ENCODE measurements around the gene SCTR.
"Not testable (repeated sequence)": the region's sequence is repeated elsewhere in the genome, so short reads cannot be mapped to it uniquely, and the experiment has no call there.

Gene SCTR

DNA sequence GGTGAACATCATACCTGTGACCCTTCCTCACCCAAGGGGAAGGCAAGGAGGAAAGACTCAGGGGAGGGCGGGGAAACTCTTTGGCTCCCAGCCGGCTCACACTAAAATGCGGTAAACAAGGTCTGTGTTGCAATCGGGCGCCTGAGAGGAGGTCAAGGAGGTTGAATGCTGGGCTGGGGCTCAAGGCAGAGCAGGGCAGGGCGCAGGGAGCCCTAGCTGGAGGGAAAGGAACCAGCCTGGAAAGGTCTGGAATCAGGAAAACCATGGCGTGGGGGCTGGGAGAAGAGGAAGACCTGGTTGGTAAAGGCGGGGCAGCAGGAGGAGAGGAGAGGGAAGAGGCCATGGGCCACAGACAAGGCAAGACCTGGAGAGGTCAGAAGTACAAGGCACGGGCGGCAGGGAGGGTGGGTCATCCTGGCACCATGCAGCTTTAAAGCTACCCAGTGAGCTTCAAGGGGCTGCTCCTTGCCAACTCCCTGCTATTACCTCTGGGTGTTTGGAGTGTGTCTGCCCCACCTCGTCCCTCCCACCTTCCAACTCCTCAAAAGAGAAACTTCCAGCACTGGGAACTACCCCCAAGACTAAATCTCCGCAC is 97.4 kb downstream of the SCTR start:
- DNase-seq, result no peak

DNA sequence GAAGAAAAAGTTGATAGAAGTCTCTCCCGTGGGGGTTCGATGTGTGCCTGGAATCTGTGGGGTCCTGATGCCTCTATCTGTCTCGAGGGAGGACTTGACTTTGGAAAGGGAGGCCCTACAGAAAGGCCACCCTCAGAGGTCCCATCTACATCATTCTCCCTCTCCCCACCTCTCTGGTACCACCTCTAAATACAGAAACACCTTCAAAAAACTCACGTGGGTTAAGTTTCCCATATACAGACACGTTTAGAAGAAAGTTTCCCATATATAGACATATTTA is 97.9 kb downstream of the SCTR start:
- DNase-seq, result no peak

DNA sequence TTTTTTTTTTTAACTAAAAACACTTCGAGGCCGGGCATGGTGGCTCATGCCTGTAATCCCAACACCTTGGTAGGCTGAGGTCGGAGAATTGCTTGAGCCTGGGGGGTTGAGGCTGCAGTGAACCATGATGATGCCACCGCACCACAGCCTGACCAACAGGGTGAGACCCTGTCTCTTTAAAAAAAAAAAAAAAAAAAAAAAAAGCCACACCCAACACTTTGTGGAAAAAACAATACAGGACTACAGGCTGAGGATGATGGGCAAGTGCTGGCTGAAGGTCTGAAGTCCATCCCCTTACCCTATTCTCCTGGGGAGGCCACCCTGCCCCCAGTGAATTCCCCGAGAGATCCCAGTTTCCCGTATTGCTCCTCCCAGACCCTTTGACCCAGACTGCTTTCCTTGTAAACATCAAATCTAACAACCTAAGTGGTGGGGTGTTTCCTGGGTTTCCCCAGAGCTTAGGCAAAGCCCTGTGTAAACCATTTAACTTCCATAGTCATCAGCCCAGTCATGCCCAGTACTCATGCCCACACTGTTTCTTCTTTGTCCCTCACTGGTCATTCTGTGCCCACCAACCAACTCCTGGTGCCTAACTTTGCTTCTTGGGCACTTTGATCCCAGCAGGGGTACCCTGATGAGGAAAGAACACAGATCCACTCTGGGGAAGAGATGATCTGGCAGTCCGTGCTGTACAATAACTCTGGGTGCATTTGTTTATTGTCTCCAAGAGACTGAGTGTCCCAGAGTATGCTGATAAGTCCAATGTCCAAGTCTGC is 98.5 kb downstream of the SCTR start:
- DNase-seq, result no peak

DNA sequence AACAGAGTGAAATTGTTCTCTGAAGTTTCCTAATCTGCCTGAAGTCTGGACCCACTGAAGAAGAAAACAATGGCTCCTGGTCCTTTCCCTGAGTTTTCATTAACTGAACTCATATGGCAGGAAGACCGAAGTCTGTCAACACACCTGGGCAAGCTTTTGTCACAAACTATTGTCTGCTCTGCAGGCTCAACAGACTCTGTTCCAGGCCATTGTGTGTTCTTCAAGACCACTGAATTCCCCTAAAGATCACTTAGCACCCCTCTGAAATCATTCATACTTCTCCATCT is 99.2 kb downstream of the SCTR start:
- DNase-seq, result no peak

DNA sequence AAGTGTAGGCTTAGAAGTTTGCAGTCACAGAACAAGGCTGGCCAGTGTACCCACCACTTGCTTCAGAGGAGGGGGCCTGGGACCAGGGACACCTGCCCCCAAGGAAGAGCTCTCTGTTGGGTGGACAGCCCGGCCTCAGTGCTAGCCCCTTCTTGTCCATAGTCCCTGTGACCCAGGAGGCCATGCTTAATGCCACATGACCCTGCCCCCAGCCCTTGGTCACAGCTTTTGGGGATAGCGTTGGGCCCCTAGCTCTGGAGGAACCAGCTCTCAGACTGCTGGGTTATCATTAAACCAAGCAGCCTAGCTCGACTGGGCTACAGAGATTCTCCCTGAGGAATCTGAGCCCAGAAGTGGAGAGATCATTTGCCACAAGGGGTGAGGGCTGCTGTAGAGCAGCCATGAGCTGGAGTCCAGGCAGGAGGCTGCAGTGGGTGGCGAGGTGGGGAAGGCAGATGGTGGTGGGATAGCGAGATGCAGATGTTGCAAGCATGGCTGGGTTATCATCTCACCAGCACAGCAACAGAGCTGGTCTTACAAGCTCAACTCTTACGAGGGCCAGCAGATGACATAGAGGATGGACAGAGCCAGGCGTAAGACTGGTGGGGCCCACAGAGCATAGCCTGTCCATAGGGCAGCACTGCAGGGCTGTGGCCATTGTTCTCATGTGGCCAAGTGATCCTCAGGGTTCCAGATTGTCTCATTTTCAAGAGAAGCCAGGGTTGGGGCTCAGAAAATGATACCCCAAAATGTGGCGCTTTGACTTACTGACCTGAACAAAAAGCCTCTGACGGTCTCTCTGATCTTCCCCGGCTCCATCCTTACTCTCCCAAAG is 99.8 kb downstream of the SCTR start:
- DNase-seq, result no peak

DNA sequence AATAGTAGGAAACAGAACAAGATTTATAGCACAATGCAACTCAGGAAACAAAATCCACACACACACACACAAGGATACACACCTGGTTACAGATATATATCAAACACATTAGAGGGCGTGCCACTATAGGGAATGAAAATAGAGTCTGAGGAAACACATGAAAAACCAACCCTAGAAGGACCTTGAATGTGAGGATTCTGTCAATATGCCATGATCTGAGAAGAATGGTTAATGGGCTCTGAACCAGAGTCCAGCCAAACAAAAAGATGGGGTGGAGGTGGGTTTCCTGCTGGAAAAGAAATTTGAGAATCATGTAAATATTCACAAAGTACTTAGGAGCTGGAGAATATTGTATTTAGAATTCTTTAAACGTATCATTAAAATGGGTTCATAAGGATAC is 100.5 kb downstream of the SCTR start:
- no peak for DNase-seq

DNA sequence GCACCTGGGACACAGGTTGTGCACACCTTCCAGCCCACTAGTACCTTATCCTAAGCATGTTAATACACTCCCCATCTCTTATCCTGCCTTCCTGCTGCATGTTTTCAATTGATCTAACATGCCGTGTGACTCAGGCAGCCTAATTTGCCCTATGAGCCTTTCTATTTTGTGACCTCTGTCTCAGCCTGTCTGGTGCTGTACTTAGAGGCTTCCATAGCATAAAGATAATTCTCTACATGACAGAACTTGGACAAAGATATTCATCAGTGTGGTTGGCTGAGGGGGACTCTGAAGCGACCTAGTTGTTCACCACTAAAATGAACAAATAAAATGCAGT is 101.2 kb downstream of the SCTR start:
- DNase-seq, result no peak

DNA sequence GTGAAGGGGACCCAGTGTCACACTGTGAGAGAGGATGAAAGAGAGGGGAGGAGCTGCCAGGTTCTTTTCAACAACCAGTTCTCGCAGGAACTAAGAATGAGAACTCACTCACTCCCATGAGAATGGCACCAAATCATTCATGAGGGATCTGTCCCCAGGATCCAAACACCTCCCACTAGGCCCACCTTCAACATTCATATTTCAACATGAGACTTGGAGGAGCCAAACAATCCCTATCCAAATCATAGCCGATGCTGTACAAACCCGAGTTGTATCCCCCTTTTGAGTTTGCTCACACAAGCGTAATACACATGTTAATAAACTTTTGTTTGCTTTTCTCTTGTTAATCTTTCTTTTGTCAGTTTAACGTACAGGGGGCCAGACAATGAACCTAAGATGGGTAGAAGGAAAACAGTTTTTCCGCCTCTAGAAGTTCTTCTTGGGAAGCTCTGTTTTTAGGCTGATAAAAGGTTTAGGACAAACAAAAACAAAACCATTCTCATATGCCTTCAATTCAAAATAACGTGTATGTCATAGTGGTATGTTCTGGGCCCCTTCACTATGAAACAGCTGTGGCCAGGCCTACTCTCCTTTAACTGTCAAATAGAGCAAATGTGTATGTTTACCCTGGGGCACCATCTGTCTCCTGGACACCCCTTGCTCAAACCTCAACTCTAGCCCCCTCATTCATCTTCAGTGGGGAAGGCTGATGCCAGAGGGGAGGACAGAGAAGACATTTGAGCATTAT is 101.7 kb downstream of the SCTR start:
- no peak for DNase-seq

DNA sequence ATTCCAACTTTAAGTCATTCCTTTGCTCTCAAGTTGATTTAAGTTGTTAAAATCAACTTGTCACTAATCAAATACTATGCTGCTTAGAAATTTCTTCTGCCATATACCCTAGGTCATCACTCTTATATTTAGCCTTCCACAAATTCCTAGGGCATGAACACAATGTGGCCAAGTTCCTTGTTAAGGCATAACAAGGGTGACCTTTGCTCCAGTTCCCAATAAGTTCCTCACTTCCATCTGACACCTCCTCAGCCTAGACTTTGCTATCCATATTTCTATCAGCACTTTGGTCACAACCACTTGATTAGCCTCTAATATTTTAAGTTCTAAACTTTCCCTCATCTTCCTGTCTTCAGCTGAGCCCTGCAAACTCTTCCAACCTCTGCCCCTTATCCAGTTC is 102.5 kb downstream of the SCTR start:
- DNase-seq, result no peak

DNA sequence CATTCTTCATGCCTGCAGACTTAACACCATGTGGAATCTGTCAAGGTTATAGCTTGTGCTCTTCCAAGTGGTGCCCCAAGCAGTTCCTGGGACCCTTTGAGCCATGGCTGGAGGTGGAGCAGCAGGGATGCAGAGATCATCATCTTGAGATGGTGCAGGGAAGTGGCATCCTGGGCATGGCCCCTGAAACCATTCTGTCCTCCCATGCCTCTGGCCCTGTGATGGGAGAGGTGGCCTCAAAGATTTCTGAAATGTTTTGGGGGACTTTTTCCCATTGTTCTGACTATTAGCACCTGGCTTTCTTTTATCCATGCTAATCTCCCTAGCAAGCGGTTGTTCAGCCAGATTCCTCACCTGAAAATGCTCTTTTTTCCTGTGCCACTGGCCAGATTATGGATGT is 103.0 kb downstream of the SCTR start:
- no peak for DNase-seq

DNA sequence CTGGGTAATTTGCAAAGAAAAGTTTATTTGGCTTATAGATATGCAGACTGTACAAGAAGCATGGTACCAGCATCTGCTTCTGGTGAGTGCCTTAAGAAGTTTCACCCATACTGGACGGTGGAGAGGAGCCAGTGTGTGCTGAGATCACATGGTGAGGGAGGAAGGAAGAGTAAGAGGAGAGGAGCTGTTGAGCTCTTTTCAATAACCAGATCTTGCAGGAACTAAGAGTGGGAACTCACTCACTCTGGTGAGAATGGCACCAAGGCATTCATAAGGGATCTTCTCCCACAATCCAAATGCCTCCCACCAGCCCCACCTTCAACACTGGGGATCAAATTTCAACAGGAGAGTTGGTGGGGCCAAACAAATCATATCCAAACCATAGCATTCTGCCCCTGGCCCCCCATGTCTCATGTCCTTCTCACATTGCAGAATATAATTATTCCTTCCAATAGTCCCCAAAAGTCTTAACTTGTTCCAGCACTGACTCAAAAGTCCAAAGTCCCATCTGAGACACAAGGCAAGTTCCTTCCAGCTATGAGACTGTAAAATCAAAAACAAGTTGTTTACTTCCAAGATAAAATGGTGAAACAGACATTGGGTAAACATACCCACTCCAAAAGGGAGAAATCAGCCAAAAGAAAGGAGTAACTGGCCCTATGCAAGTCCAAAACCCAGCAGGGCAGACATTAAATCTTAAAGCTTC is 104.3 kb downstream of the SCTR start:
- no peak for DNase-seq

DNA sequence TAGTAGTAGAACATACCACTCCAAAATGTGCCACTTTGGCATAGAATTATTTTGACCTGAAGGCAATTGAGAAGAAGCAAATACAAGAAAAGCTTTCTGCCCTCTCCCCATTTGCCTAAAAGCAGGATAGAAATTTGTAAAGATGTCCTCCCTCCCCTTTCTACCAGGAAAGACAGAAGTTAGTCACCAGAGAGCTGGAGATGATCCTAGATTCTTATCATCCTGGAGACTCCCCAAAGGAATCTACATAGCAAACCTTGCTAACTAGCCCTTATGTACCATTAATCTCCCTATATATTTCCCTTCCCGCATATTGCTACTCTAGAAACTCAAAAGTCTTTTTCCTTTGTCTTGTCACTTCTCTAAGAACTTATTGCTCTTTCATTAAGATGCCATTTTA is 105.2 kb downstream of the SCTR start:
- no peak for DNase-seq

DNA sequence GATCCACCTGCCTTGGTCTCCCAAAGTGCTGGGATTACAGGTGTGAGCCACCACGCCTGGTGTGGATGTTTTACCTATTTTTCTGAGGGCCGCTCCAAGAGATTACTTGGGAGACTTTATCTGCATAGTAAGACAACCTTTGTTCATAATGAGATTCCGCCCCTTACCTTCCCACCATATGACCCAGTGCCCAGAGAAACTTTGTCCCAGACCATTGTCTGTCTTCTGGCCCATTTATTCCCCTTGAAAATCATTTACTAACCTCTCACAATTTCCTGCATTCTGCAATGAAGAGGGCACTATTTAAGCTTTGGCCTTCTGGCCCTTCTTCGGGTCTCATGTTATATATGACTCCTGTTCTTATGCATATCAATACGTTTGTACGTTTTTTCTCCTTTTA is 106.4 kb downstream of the SCTR start:
- no peak for DNase-seq

DNA sequence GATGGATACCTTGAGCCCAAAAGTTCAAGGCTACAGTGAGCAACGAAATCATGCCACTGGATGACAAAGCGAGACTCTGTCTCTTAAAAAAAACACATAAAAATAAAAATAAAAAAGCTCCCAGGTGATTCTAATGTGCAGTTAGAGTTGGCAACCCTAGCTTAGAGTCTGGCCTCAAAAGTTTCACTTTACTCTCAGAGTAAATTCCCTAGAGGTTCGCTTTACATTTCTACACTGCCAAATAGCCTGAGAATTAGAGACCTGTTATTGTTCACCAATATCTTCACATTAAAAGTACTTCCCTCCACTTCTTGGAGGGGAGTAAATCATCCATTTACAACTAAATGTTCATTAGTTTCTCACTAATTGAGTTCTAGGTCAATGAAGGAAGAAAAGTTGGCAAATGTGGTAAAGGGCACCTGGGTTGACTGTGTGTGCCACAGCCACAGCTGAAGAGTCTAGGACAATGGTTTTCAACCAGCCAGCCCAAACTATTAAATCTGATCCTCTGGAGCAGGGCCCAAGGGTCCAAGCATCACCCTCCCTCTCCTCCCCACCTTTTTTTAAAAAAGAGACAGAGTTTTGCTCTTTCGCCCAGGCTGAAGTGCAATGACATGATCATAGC is 107.9 kb downstream of the SCTR start:
- DNase-seq, result no peak

DNA sequence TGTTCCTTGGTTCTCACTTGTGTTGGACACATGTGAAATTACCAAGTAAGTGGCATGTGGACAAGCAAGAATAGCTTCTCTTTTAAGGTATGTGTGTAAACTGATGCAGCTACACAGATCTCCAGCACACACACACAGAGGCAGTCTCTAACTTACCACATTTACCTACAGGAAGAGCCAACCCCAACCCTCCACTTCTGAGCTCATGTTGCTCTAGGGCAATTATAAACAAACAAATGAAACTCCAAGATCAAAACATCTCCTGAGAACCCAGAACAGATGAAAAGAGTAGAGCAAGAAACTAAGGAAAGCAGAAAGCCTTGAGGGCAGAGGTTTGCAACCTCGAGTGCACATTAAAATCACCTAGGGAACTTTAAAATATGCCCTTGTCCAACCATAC is 108.7 kb downstream of the SCTR start:
- DNase-seq, result no peak

DNA sequence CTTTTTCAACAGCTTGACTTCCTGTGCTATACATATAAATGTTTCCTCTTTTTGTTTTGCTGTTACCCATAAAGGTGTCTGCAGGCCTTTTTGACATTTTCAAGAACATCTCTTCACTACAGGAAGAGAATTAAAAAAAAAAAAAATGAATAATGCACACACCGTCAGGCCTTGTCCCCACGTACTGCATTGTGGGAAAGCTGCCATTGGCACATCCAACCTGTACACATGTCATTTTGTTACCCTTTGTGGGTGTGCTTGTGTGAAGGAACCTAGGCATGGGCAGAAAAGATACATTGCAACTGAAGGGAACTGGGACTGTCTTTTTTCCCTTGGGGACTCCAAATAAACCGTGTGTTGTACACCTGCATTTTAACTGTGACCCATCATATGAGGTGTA is 109.4 kb downstream of the SCTR start:
- DNase-seq, result no peak

DNA sequence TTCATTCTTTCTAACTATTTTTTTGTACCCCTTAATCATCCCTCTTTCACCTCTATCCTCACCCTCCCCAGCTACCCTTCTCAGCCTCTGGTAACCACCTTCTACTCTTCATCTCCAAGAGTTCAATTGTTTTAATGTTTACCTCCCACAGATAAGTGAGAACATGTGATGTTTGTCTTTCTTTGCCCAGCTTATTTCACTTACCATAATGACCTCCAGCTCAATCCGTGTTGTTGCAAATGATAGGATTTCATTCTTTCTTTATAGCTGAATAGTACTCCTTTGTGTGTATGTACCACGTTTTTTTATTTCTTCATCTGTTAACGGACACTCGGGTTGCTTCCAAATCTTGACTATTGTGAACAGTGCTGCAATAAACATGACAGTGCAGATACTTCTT is 114.8 kb downstream of the SCTR start:
- no peak for DNase-seq

DNA sequence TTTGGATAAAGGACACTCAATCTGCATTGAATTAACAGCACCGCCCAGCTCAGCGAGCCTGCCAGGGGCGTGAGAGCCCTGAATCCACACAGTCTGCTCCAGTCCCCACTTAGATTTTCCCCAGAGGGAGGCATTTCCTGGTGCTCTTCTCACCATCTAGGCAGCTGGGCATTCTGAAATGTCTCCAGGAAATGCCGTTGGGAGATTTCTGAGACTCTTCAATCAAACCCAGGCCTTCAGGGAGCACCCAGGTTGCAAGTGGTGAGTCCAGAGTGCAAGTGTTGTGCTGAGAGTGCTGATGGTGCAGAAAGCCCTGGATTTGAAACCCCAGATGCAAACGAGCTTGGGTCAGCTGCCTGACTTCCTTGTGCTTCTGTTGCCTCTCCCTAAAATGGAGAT is 116.1 kb downstream of the SCTR start:
- DNase-seq, result no peak

DNA sequence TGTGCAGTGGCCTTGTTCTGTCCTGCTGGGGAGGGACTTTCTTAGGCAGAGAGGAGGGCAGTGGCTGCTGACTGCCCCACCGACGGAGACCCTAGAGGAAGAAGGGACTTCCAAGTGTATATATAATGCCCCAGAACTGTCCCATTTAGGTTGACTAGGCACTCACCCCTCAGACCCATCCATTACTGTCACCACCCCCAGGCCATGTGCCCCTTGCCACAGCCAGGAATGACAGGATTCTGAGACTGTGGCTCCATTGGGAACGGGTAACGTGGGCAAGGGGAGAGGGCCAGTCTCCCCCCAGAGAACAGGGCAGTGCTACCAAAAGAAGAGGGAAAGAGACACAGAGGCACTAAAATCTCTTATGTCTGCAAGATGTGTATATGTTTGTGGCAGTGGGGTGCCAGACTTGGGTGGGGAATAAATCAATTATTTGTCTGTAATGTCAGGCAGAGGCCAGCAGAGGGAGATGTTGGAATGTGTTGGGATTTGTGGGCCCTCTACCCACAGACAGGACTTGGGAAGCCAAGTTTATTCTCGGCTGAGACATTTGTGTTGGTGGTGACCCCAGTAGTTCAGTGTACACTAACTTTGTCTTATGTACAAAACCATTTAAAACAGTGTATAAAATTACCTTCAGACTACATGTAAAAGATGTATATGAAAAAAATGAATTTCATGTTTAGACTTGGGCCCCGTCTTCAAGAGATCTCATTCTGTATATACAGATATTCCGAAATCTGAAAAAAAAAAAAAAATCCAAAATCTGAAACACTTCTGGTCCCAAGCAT is 116.7 kb downstream of the SCTR start:
- DNase-seq, result no peak

DNA sequence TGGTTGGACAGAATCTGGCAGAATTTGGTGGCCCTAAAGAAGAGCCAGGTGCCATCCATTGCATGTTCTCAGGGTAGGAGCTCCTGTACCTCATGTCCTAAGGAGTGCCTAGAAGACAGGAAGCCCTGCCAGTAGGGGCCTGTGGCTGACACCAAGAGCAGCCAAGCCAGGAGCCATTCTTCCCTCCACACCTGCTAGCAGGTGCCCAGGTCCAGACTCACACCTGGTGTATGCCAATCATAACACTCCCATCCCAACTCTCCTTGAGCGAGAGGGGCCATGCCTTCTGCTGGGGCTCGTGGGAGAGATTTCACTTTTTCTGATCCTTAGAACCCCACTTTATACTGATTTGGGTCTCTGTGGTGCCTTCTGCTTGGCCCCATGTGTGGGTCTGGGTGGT is 119.1 kb downstream of the SCTR start:
- DNase-seq, result no peak

DNA sequence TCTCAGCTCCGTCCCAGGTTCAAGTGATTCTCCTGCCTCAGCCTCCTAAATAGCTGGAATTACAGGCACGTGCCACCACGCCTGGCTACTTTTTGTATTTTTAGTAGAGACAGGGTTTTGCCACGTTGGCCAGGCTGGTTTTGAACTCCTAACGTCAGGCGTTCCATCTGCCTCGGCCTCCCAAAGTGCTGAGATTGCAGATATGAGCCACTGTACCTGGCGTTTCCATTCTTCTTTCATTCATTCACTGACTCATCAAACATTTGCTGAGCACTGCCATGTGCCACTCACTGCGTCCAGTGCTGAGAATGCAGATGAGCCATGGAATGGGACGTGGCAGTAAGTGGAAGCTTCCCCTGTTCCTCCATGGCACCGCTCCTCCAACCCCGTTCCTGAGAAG is 120.7 kb downstream of the SCTR start:
- not testable (repeated sequence) for DNase-seq

Measured in NCI-H187 (cell line).